DND-41 (cell line): ENCODE data around the gene ERBB4.

ENCODE experiments used
- CTCF ChIP-seq: IDR thresholded peaks from 2 replicates; pipeline ENCODE4 v1.5.1; 2012; ENCODE audit warnings: borderline replicate concordance, low read length, moderate library complexity, mild to moderate bottlenecking; ENCODE audit not compliant: poor library complexity, severe bottlenecking; ENCODE audit errors: extremely low read depth
- EZH2 ChIP-seq: IDR thresholded peaks from 3 replicates; pipeline ENCODE4 v1.6.1; 2012; ENCODE audit warnings: borderline replicate concordance, low read depth, mild to moderate bottlenecking, moderate library complexity, low read length, inconsistent platforms; ENCODE audit not compliant: severe bottlenecking

- TF ChIP-seq CTCF, result no peak
- no peak for TF ChIP-seq EZH2
These were observed 637.3 kb downstream of the ERBB4 start for GRCh38 chr2:211901226-211901846.
